BJ (cell line): ENCODE measurements around the gene TTLL4. TPM values are rescaled to one million over a fixed set of nuclear protein-coding genes. Genes with fewer than 3 reads are reported as not detected.
"Not testable (repeated sequence)": the region's sequence is repeated elsewhere in the genome, so short reads cannot be mapped to it uniquely, and the experiment has no call there.

ENCODE experiments used
- CTCF ChIA-PET: fragments of 350-600 bp; formaldehyde crosslinking; extraction: SDS; loops from one replicate; lab custom pipeline; 2021; ENCODE audit warnings: antibody characterized with exemption, inconsistent platforms; lab: Yijun Ruan, JAX
- POLR2A ChIA-PET: fragments of 300-600 bp; sonication (Branson Sonifier 250); formaldehyde crosslinking; extraction: SDS; loops from one replicate; lab custom pipeline; 2021; ENCODE audit warnings: antibody characterized with exemption; lab: Charles Lee
- DNase-seq: peaks from one replicate; pipeline ENCODE4 v3.0.0-alpha.2; 2011; ENCODE audit warnings: low read depth
- H3K27me3 ChIP-seq: 2 replicates; pipeline ENCODE4 v1.6.0; 2011; ENCODE audit warnings: low read length; ENCODE audit not compliant: control insufficient read depth, insufficient read depth
- H3K36me3 ChIP-seq: 2 replicates; pipeline ENCODE4 v1.5.1; 2011; ENCODE audit warnings: low read length; ENCODE audit not compliant: control insufficient read depth, insufficient read depth
- H3K4me3 ChIP-seq: 2 replicates; pipeline ENCODE4 v1.5.1; 2011; ENCODE audit warnings: low read depth, mild to moderate bottlenecking, control low read depth, low read length
- polyA plus RNA-seq: library from polyadenylated mRNA; depleted of rRNA; stranded (reverse); fragments of >200 nt; gene quantifications from 2 replicates; pipeline ENCODE4 v1.2.3, GENCODE V29; 2011
- TF ChIP-seq, protein P1 (sequence below): IDR thresholded peaks from 2 replicates; pipeline ENCODE4 v1.5.1; 2011; ENCODE audit warnings: low read depth, mild to moderate bottlenecking, control low read depth, inconsistent platforms, low read length, moderate library complexity; ENCODE audit not compliant: insufficient read depth

TTLL4 gene
- polyA plus RNA-seq, 1 experiment = 14.1 TPM

DNA sequence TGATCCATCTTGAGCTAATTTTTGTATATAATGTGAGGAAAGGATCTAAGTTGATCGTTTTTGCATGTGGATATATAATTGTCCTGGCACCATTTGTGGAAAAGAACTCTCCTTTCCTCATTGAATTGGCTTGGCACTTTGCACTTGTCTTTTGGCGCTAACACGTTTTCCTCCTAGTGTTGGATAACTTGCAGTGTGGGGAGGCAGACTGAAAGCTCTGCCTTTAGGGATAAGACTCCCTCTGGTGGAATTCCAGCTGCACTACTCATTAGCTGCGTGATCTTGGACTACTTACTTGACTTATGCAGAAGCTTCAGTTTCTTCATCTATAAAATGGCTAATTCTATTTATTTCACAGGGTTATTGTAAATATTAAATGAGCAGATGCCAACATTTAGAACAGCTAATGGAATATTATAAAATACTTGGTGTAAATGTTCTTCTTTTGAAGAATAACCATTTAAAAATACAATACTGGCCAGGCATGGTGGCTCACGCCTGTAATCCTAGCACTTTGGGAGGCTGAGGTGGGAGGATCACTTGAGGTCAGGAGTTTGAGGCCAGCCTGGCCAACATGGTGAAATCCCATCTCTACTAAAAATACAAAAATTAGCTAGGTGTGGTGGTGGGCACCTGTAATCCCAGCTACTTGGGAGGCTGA is 23.1 kb upstream of the TTLL4 start:
- not testable (repeated sequence) for DNase-seq, H3K4me3 ChIP-seq, H3K27me3 ChIP-seq
- ChIA-PET CTCF (interaction anchor here (0.6 to 4.7 kb wide), 22 partner anchors 8 to 744 kb away, joined by 3 to 51 read pairs (median 4); partner anchors contain the start of genes BCS1L, PLCD4, RNF25 and STK36), POLR2A (interaction anchor here (0.5 to 1.0 kb wide), 4 partner anchors 16 to 121 kb away, joined by 3 to 11 read pairs (median 4); partner anchors contain the start of genes BCS1L, RNF25, STK36 and ZNF142)
- H3K36me3 ChIP-seq = peaks cover 13% of the 10 kb centered on the region
- TF ChIP-seq, protein P1, sequence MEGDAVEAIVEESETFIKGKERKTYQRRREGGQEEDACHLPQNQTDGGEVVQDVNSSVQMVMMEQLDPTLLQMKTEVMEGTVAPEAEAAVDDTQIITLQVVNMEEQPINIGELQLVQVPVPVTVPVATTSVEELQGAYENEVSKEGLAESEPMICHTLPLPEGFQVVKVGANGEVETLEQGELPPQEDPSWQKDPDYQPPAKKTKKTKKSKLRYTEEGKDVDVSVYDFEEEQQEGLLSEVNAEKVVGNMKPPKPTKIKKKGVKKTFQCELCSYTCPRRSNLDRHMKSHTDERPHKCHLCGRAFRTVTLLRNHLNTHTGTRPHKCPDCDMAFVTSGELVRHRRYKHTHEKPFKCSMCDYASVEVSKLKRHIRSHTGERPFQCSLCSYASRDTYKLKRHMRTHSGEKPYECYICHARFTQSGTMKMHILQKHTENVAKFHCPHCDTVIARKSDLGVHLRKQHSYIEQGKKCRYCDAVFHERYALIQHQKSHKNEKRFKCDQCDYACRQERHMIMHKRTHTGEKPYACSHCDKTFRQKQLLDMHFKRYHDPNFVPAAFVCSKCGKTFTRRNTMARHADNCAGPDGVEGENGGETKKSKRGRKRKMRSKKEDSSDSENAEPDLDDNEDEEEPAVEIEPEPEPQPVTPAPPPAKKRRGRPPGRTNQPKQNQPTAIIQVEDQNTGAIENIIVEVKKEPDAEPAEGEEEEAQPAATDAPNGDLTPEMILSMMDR = peak; percentile 90

DNA sequence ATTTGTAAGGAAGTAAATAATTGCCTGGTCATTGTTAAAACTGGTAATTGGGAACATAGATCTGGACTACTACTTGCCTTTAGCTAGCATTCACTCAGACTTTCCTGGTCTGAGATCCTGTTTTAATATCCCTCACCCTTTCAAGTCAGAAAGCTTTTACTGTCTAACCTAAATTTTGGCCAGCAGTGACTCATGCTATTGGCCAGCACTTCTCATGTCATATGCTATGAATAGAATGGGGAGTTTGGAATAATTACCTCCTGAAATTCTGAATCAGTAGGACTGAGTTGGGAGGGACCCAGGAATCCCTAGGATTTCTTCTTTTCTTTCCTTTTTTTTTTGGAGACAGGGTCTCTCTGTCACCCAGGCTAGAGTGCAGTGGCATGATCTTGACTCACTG is 19.4 kb upstream of the TTLL4 start:
- H3K36me3 ChIP-seq = peaks cover 19% of the 10 kb centered on the region
- no peaks in the 10 kb centered on the region for H3K27me3 ChIP-seq
- no peak overlapping the region for H3K4me3 ChIP-seq
- POLR2A ChIA-PET = interaction anchor here (0.6 kb wide), 1 partner anchor 34 kb away, joined by 4 read pairs; no protein-coding TSS in a partner anchor
- no peak for DNase-seq
- CTCF ChIA-PET = interaction anchor here (0.8 to 1.7 kb wide), 4 partner anchors 9 to 185 kb away, joined by 3 to 7 read pairs (median 4); partner anchors contain the start of gene TTLL4
- TF ChIP-seq, protein P1 = no peak

DNA sequence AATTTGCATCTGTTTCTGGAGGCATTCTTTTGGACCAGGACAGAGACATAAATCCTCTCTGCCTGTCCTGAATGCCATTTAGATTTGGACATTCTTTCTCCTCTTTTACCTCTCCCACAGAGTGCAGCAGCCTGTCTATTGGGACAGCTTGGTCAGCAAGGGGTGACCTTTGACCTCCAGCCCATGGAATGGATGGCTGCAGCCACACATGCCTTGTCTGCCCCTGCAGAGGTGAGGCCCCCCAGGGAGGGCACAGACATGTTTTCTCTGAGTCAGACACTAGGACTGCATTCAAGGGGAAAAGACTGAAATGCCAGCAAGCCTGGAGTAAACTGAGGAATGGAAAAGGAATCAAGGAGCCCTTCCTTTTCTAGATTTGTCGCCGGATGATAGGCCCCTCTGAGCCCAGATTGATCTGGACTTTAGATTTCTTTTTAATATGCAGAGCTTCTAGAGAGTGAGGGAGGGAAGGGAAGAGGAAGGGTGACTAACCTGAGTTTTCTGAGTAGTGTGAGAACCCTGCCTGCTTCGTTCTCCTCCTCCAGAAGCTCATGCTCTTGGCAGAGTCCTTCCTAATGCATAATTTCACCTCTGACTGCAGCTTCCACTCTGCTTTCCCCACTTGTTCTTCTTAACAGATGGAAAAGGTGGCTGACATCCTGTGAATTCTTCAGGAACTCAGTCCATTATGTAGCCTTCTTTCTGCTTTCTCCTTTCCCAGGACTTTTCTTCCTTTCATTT is 16.1 kb upstream of the TTLL4 start:
- TF ChIP-seq, protein P1 = no peak
- H3K36me3 ChIP-seq = peaks cover 33% of the 10 kb centered on the region
- DNase-seq = no peak
- ChIA-PET CTCF (interaction anchor here (1.7 kb wide), 1 partner anchor 20 kb away, joined by 5 read pairs; no protein-coding TSS in a partner anchor), POLR2A (no interaction called here)
- no peaks in the 10 kb centered on the region for H3K27me3 ChIP-seq
- H3K4me3 ChIP-seq = no peak overlapping the region

DNA sequence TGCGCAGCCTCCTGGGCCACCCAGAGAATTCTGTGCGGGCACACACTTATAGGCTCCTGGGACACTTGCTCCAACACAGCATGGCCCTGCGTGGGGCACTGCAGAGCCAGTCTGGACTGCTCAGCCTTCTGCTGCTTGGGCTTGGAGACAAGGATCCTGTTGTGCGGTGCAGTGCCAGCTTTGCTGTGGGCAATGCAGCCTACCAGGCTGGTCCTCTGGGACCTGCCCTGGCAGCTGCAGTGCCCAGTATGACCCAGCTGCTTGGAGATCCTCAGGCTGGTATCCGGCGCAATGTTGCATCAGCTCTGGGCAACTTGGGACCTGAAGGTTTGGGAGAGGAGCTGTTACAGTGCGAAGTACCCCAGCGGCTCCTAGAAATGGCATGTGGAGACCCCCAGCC is 11.8 kb upstream of the TTLL4 start:
- no peak for DNase-seq
- ChIA-PET POLR2A (interaction anchor here (0.6 kb wide), 1 partner anchor 299 kb away, joined by 9 read pairs; the partner anchor contains the start of gene CTDSP1), CTCF (interaction anchor here (1.0 to 4.2 kb wide), 3 partner anchors 11 to 12 kb away, joined by 4 to 11 read pairs (median 9); partner anchors contain the start of gene TTLL4)
- no peak overlapping the region for H3K4me3 ChIP-seq
- TF ChIP-seq, protein P1 = no peak
- no peaks in the 10 kb centered on the region for H3K27me3 ChIP-seq
- H3K36me3 ChIP-seq = peaks cover 17% of the 10 kb centered on the region

DNA sequence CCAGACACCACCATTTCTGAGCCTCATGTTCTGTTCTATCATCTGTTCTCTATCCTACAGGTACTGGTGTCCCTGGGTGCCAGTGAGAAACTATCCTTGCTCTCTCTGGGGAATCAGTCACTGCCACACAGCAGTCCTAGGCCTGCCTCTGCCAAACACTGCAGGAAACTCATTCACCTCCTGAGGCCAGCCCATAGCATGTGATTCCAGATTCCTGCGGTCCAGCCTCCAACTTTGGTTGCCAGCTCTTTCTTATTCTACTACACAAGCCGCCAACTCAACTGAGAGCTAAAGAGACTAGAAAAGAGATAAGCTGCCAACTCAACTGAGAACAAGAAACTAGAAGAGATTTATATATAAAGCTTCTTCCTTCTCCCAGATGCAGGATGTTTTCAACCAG is 8.8 kb upstream of the TTLL4 start:
- Histone ChIP-seq H3K36me3 (peaks cover 14% of the 10 kb centered on the region), H3K4me3 (no peak overlapping the region), H3K27me3 (no peaks in the 10 kb centered on the region)
- ChIA-PET CTCF (interaction anchor here (0.7 to 3.8 kb wide), 3 partner anchors 8 to 15 kb away, joined by 5 to 12 read pairs (median 7); no protein-coding TSS in a partner anchor), POLR2A (no interaction called here)
- DNase-seq = no peak
- TF ChIP-seq, protein P1 = no peak
